Gastrocnemius medialis (tissue), 4 donors: ENCODE data around the gene OPRL1. TPM values are rescaled to one million over a fixed set of nuclear protein-coding genes. Genes with fewer than 3 reads are reported as not detected.

ENCODE experiments used
- ATAC-seq, 2 donors: fragments of 150-250 bp; one replicate each; pipeline ENCODE4 v1.9.1; 2016
- DNase-seq, 2 donors: peaks; one replicate each; pipeline ENCODE4 v3.0.0-alpha.2; 2019
- H3K27ac ChIP-seq, 4 donors: fragments of 200-600 bp; sonication (generic); 1 replicate in 1 of 4; 2 replicates in 3 of 4; pipeline ENCODE4 v1.5.1; 2016 to 2018; ENCODE audit warnings: mild to moderate bottlenecking in 2 of 4, moderate library complexity in 1 of 4
- H3K27me3 ChIP-seq, 3 donors: fragments of 200-600 bp; sonication (generic) in 2 of 3; 1 replicate in 1 of 3; 2 replicates in 2 of 3; pipeline versions ENCODE4 v1.5.1 to v1.6.0; 2016 to 2019; ENCODE audit warnings: mild to moderate bottlenecking in 1 of 3, moderate library complexity in 1 of 3
- H3K36me3 ChIP-seq, 2 donors: fragments of 200-600 bp; sonication (generic) in 1 of 2; one replicate each; pipeline ENCODE4 v1.5.1; 2017 to 2018
- H3K4me1 ChIP-seq, 2 donors: fragments of 200-600 bp; sonication (generic) in 1 of 2; one replicate each; pipeline ENCODE4 v1.5.1; 2016 to 2017; ENCODE audit warnings: mild to moderate bottlenecking in 2 of 2
- H3K4me3 ChIP-seq, 4 donors: fragments of 200-600 bp; sonication (generic) in 3 of 4; 1 replicate in 1 of 4; 2 replicates in 3 of 4; pipeline ENCODE4 v1.5.1; 2016 to 2019; ENCODE audit warnings: mild to moderate bottlenecking in 2 of 4
- H3K9me3 ChIP-seq, 3 donors: fragments of 200-600 bp; sonication (generic) in 2 of 3; 1 replicate in 1 of 3; 2 replicates in 2 of 3; pipeline ENCODE4 v1.5.1; 2016 to 2019
- CTCF ChIP-seq, 5 experiments: fragments of 450-650 bp in 3 of 5; fragments of 200-600 bp in 2 of 5; sonication (generic) in 2 of 5; IDR thresholded peaks in 4 of 5; conservative IDR thresholded peaks in 1 of 5; 1 replicate in 4 of 5; 2 replicates in 1 of 5; pipeline ENCODE4 v1.5.1; 2016 to 2019; ENCODE audit warnings: antibody characterized with exemption in 5 of 5, mild to moderate bottlenecking in 3 of 5, moderate library complexity in 3 of 5
- POLR2A ChIP-seq, 2 donors: fragments of 450-650 bp; IDR thresholded peaks; one replicate each; pipeline ENCODE4 v1.6.1; 2017; ENCODE audit warnings: antibody characterized with exemption in 2 of 2, mild to moderate bottlenecking in 2 of 2, moderate library complexity in 2 of 2
- in situ Hi-C, 4 donors: fragments of 200-750 bp; cut with MboI; loops; one replicate each; pipeline versions ENCODE4 v1.15.0 to v1.8.0; 2017; ENCODE audit warnings: low sequenced_read_pairs in 4 of 4
- intact Hi-C: fragments of 100-400 bp; cut with DNase I; formaldehyde crosslinking; loops from one replicate; pipeline ENCODE4 v1.15.1; 2023; ENCODE audit warnings: low total_unique reads
- total RNA-seq, 4 donors: library from RNA; depleted of rRNA; stranded (reverse); fragments of >200 nt; gene quantifications; one replicate each; pipeline versions ENCODE4 v1.1.0 to v1.2.3, GENCODE V29; 2016

Gene OPRL1
- total RNA-seq, 4 donors from 2014 or later = 0.10 to 0.68 (median 0.15) TPM

- peak overlapping the region; percentile 50 to 55 (median 52) for H3K4me3 ChIP-seq
- H3K27ac ChIP-seq = peak overlapping the region in 3 of 4 donors; percentile 3 to 64 (median 17)
- ATAC-seq = peak; percentile 42
- H3K4me1 ChIP-seq = peaks cover 3 to 21% of the 10 kb centered on the region in 2 donors
- no peak for DNase-seq
- in situ Hi-C loops (no loop called here), intact Hi-C loops (loop anchor here (1.0 kb wide), 1 partner anchor 81 kb away; no protein-coding TSS in a partner anchor)
- H3K36me3 ChIP-seq = peaks cover 0 to 7% of the 10 kb centered on the region in 2 donors
- TF ChIP-seq POLR2A (IDR thresholded peaks at IDR 0.05) = no peak
- TF ChIP-seq CTCF (IDR thresholded peaks at IDR 0.05 in 4 of 5, conservative IDR thresholded peaks at IDR 0.05 in 1 of 5) = no peak
- H3K27me3 ChIP-seq = peaks cover 42 to 59% (median 55%) of the 10 kb centered on the region in 3 donors
- H3K9me3 ChIP-seq = no peaks in the 10 kb centered on the region
Measured at GRCh38 chr20:64039293-64040160, 40.4 kb upstream of the OPRL1 start.

- Histone ChIP-seq H3K27ac (peak overlapping the region in 3 of 4 donors; percentile 54 to 76 (median 71)), H3K4me3 (no peak overlapping the region), H3K9me3 (no peaks in the 10 kb centered on the region), H3K27me3 (peaks cover 50 to 68% (median 57%) of the 10 kb centered on the region in 3 donors), H3K36me3 (no peaks in the 10 kb centered on the region), H3K4me1 (peaks cover 3 to 21% of the 10 kb centered on the region in 2 donors)
- in situ Hi-C loops = no loop called here
- ATAC-seq (no peak), DNase-seq (no peak)
- TF ChIP-seq POLR2A (IDR thresholded peaks at IDR 0.05) = no peak
- no peak for TF ChIP-seq CTCF (IDR thresholded peaks at IDR 0.05 in 4 of 5, conservative IDR thresholded peaks at IDR 0.05 in 1 of 5)
- intact Hi-C loops = no loop called here
Measured at GRCh38 chr20:64040231-64041039, 39.4 kb upstream of the OPRL1 start.

GRCh38 chr20:64041040-64041780, 38.7 kb upstream of the OPRL1 start:
- Histone ChIP-seq H3K36me3 (no peaks in the 10 kb centered on the region), H3K27me3 (peaks cover 55 to 74% (median 63%) of the 10 kb centered on the region in 3 donors), H3K27ac (peak overlapping the region; percentile 54 to 76 (median 64)), H3K4me3 (peak overlapping the region in 2 of 4 donors; percentile 35 to 37), H3K9me3 (no peaks in the 10 kb centered on the region), H3K4me1 (peaks cover 3 to 21% of the 10 kb centered on the region in 2 donors)
- DNase-seq = no peak
- no peak for ATAC-seq
- in situ Hi-C loops = no loop called here
- intact Hi-C loops = no loop called here
- TF ChIP-seq POLR2A (IDR thresholded peaks at IDR 0.05) = no peak
- TF ChIP-seq CTCF (IDR thresholded peaks at IDR 0.05 in 4 of 5, conservative IDR thresholded peaks at IDR 0.05 in 1 of 5) = no peak

DNA sequence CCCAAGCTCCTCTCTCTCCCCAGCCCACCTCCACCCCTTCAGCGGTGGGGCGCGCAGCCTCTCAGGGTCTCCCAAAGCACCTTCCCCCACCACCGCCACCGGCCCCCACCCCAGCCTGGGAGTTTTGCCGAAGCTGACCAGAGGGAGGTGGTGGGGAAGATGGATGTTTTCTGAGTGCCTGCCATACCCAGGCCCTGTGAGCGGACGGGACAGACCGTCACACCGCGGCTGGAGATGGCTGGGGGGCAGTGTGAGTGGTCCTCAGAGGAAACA, 38.2 kb upstream of the OPRL1 start:
- H3K4me1 ChIP-seq = peaks cover 3 to 21% of the 10 kb centered on the region in 2 donors
- intact Hi-C loops = no loop called here
- TF ChIP-seq POLR2A (IDR thresholded peaks at IDR 0.05) (no peak), CTCF (IDR thresholded peaks at IDR 0.05 in 4 of 5, conservative IDR thresholded peaks at IDR 0.05 in 1 of 5) (no peak)
- peak overlapping the region; percentile 54 to 76 (median 64) for H3K27ac ChIP-seq
- in situ Hi-C loops = no loop called here
- ATAC-seq (no peak), DNase-seq (no peak)
- peak overlapping the region in 2 of 4 donors; percentile 35 to 37 for H3K4me3 ChIP-seq
- no peaks in the 10 kb centered on the region for H3K9me3 ChIP-seq
- no peaks in the 10 kb centered on the region for H3K36me3 ChIP-seq
- peaks cover 55 to 78% (median 67%) of the 10 kb centered on the region in 3 donors for H3K27me3 ChIP-seq
